HepG2 (cell line): ENCODE measurements around the gene NME4. TPM values are rescaled to one million over a fixed set of nuclear protein-coding genes. Genes with fewer than 3 reads are reported as not detected.

Experiments
- HES4 ChIP-seq: sonication (generic); formaldehyde crosslinking; IDR thresholded peaks from 2 replicates; pipeline ENCODE4 v1.9.0; 2021; ENCODE audit warnings: mild to moderate bottlenecking, missing genetic modification reagents, borderline replicate concordance
- MAFF ChIP-seq: IDR thresholded peaks from 2 replicates; pipeline ENCODE4 v1.6.1; 2011; ENCODE audit warnings: low read depth, low read length, improper control_type of control experiment
- MED13 ChIP-seq: sonication (generic); formaldehyde crosslinking; IDR thresholded peaks from 2 replicates; pipeline ENCODE4 v1.5.0; 2020; ENCODE audit warnings: missing genetic modification reagents
- MIER3 ChIP-seq: IDR thresholded peaks from 2 replicates; pipeline ENCODE4 v1.6.1; 2016; ENCODE audit warnings: missing compliant biosample characterization, borderline replicate concordance
- POLR2G ChIP-seq: fragments of 200-400 bp; formaldehyde crosslinking; IDR thresholded peaks from 2 replicates; pipeline ENCODE4 v1.6.1; 2018; ENCODE audit warnings: mild to moderate bottlenecking, low read depth, low read length, moderate library complexity
- ZNF225 ChIP-seq: sonication (generic); formaldehyde crosslinking; IDR thresholded peaks from 2 replicates; pipeline ENCODE4 v1.4.0; 2020; ENCODE audit warnings: mild to moderate bottlenecking, missing genetic modification reagents
- polyA plus RNA-seq, 8 experiments: library from polyadenylated mRNA; depleted of rRNA in 3 of 8; stranded (reverse) in 7 of 8; unstranded in 1 of 8; fragments of >200 nt; fragmentation: Illumina TruSeq in 4 of 8; extraction: Trizol in 4 of 8; gene quantifications; 2 replicates each; pipeline versions ENCODE4 v1.2.1 to v1.2.3, GENCODE V29; 2011 to 2016; ENCODE audit warnings: low read depth in 4 of 8, missing spikeins in 1 of 8, mixed read lengths in 1 of 8; ENCODE audit not compliant: insufficient read depth in 1 of 8
- total RNA-seq, 5 experiments: library from RNA; depleted of rRNA; stranded (reverse); fragments of >200 nt; fragmentation: Illumina TruSeq; extraction: Trizol; gene quantifications; 2 replicates each; pipeline ENCODE4 v1.2.3, GENCODE V29; 2016; ENCODE audit warnings: low read depth in 1 of 5
- TF ChIP-seq, protein P1 (sequence below): sonication (generic); formaldehyde crosslinking; IDR thresholded peaks from 2 replicates; pipeline ENCODE4 v1.9.0; 2021; ENCODE audit warnings: mild to moderate bottlenecking, missing genetic modification reagents
- TF ChIP-seq, protein P2 (sequence below): sonication (generic); formaldehyde crosslinking; IDR thresholded peaks from 2 replicates; pipeline ENCODE4 v1.4.0; 2020; ENCODE audit warnings: missing genetic modification reagents
- TF ChIP-seq, protein P3 (sequence below): sonication (generic); formaldehyde crosslinking; IDR thresholded peaks from 2 replicates; pipeline ENCODE4 v1.5.0; 2020; ENCODE audit warnings: mild to moderate bottlenecking, missing genetic modification reagents, borderline replicate concordance
- TF ChIP-seq, protein P4 (sequence below): sonication (generic); formaldehyde crosslinking; IDR thresholded peaks from 2 replicates; pipeline ENCODE4 v1.4.0; 2020; ENCODE audit warnings: missing genetic modification reagents
- TF ChIP-seq, protein P5 (sequence below): sonication (generic); formaldehyde crosslinking; IDR thresholded peaks from 2 replicates; pipeline ENCODE4 v1.5.0; 2020; ENCODE audit warnings: mild to moderate bottlenecking, missing genetic modification reagents, borderline replicate concordance

Gene NME4
- total and polyA plus RNA-seq, 2 of the 13 experiments (the other 11 are each of a cell fraction or from before 2014, with no cell fraction given): 121 to 263 TPM

DNA sequence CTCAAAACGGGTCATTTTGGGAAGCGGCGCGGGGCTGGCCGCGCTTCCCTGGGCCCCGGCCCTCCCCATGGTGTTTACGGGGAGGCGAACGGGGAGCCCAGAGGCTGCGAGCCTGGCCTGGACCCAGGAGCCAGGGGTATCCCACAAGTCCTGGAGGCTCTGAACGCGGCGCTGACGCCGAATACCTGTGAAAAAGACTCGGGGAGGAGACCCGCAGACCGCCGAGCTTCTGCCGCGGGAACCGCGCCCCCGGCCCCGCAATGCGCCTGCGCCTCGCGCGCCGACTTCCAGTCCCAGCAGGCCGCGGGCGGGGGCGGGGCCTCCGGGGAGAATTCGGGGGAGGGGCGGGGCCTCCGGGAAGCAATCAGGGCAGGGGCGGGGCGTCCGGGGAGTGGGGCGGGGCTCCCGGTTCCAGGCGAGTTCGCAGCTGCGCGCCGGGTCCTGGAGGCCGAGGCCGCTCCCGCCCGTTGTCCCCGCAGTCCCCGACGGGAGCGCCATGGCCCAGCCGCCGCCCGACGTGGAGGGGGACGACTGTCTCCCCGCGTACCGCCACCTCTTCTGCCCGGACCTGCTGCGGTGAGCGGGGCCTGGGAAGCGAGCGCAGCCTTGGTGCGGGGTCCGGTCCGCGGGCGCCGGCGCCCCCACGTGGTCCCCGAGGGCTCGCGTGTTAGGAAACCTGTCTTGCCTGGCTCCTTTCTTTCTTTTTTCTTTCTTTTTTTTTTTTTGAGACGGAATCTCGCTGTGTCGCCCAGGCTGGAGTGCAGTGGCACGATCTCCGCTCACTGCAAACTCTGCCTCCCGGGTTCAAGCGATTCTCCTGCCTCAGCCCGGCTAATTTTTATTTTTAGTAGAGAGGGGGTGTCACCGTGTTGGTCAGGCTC is 4.7 kb downstream of the NME4 start, which contains the start of gene DECR2 (continued):
- peak; percentile 92 for TF ChIP-seq POLR2G
- peak; percentile 36; the same call in 1 of the 2 replicates for TF ChIP-seq MED13 (CRISPR knock-in tag)
- TF ChIP-seq HES4 (CRISPR knock-in tag): 0 out of 2 replicates have a peak, but pooled peaks have one; percentile 67
- TF ChIP-seq MIER3 (CRISPR knock-in tag): peak; percentile 38; the same call in 1 of the 2 replicates
- 0 out of 2 replicates have a peak, but pooled peaks have one; percentile 62 for TF ChIP-seq ZNF225 (CRISPR knock-in tag)
- TF ChIP-seq, protein P1, sequence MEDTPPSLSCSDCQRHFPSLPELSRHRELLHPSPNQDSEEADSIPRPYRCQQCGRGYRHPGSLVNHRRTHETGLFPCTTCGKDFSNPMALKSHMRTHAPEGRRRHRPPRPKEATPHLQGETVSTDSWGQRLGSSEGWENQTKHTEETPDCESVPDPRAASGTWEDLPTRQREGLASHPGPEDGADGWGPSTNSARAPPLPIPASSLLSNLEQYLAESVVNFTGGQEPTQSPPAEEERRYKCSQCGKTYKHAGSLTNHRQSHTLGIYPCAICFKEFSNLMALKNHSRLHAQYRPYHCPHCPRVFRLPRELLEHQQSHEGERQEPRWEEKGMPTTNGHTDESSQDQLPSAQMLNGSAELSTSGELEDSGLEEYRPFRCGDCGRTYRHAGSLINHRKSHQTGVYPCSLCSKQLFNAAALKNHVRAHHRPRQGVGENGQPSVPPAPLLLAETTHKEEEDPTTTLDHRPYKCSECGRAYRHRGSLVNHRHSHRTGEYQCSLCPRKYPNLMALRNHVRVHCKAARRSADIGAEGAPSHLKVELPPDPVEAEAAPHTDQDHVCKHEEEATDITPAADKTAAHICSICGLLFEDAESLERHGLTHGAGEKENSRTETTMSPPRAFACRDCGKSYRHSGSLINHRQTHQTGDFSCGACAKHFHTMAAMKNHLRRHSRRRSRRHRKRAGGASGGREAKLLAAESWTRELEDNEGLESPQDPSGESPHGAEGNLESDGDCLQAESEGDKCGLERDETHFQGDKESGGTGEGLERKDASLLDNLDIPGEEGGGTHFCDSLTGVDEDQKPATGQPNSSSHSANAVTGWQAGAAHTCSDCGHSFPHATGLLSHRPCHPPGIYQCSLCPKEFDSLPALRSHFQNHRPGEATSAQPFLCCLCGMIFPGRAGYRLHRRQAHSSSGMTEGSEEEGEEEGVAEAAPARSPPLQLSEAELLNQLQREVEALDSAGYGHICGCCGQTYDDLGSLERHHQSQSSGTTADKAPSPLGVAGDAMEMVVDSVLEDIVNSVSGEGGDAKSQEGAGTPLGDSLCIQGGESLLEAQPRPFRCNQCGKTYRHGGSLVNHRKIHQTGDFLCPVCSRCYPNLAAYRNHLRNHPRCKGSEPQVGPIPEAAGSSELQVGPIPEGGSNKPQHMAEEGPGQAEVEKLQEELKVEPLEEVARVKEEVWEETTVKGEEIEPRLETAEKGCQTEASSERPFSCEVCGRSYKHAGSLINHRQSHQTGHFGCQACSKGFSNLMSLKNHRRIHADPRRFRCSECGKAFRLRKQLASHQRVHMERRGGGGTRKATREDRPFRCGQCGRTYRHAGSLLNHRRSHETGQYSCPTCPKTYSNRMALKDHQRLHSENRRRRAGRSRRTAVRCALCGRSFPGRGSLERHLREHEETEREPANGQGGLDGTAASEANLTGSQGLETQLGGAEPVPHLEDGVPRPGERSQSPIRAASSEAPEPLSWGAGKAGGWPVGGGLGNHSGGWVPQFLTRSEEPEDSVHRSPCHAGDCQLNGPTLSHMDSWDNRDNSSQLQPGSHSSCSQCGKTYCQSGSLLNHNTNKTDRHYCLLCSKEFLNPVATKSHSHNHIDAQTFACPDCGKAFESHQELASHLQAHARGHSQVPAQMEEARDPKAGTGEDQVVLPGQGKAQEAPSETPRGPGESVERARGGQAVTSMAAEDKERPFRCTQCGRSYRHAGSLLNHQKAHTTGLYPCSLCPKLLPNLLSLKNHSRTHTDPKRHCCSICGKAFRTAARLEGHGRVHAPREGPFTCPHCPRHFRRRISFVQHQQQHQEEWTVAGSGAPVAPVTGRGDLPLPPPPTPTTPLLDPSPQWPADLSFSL: no peak
- TF ChIP-seq, protein P2, sequence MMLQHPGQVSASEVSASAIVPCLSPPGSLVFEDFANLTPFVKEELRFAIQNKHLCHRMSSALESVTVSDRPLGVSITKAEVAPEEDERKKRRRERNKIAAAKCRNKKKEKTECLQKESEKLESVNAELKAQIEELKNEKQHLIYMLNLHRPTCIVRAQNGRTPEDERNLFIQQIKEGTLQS (CRISPR knock-in tag): 0 out of 2 replicates have a peak, but pooled peaks have one; percentile 18
- TF ChIP-seq, protein P3, sequence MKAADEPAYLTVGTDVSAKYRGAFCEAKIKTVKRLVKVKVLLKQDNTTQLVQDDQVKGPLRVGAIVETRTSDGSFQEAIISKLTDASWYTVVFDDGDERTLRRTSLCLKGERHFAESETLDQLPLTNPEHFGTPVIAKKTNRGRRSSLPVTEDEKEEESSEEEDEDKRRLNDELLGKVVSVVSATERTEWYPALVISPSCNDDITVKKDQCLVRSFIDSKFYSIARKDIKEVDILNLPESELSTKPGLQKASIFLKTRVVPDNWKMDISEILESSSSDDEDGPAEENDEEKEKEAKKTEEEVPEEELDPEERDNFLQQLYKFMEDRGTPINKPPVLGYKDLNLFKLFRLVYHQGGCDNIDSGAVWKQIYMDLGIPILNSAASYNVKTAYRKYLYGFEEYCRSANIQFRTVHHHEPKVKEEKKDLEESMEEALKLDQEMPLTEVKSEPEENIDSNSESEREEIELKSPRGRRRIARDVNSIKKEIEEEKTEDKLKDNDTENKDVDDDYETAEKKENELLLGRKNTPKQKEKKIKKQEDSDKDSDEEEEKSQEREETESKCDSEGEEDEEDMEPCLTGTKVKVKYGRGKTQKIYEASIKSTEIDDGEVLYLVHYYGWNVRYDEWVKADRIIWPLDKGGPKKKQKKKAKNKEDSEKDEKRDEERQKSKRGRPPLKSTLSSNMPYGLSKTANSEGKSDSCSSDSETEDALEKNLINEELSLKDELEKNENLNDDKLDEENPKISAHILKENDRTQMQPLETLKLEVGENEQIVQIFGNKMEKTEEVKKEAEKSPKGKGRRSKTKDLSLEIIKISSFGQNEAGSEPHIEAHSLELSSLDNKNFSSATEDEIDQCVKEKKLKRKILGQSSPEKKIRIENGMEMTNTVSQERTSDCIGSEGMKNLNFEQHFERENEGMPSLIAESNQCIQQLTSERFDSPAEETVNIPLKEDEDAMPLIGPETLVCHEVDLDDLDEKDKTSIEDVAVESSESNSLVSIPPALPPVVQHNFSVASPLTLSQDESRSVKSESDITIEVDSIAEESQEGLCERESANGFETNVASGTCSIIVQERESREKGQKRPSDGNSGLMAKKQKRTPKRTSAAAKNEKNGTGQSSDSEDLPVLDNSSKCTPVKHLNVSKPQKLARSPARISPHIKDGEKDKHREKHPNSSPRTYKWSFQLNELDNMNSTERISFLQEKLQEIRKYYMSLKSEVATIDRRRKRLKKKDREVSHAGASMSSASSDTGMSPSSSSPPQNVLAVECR (CRISPR knock-in tag): peak; percentile 76; the same call in 1 of the 2 replicates
- TF ChIP-seq, protein P4, sequence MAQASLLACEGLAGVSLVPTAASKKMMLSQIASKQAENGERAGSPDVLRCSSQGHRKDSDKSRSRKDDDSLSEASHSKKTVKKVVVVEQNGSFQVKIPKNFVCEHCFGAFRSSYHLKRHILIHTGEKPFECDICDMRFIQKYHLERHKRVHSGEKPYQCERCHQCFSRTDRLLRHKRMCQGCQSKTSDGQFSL (CRISPR knock-in tag): peak; percentile 18; the same call in 1 of the 2 replicates
- no peak for TF ChIP-seq MAFF
- TF ChIP-seq, protein P5, sequence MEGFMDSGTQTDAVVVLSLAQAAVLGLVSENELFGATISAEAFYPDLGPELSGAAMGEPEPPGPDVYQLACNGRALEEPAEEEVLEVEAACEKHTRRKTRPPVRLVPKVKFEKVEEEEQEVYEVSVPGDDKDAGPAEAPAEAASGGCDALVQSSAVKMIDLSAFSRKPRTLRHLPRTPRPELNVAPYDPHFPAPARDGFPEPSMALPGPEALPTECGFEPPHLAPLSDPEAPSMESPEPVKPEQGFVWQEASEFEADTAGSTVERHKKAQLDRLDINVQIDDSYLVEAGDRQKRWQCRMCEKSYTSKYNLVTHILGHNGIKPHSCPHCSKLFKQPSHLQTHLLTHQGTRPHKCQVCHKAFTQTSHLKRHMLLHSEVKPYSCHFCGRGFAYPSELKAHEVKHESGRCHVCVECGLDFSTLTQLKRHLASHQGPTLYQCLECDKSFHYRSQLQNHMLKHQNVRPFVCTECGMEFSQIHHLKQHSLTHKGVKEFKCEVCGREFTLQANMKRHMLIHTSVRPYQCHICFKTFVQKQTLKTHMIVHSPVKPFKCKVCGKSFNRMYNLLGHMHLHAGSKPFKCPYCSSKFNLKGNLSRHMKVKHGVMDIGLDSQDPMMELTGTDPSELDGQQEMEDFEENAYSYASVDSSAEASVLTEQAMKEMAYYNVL (CRISPR knock-in tag): peak; percentile 55; the same call in 1 of the 2 replicates
